Measurements from ENCODE around the gene ARRDC2. TPM values are rescaled to one million over a fixed set of nuclear protein-coding genes. Genes with fewer than 3 reads are reported as not detected.

ARRDC2 gene
- total RNA-seq, 2 donors from 2014 or later, result 57.1 to 75.9 TPM

- Histone ChIP-seq H3K27me3 (replicated peaks; ENCODE audit: insufficient read depth) (no peaks in the 10 kb centered on the region), H3K9me3 (no peaks in the 10 kb centered on the region), H3K27ac (no peak overlapping the region), H3K4me3 (no peak overlapping the region), H3K36me3 (no peaks in the 10 kb centered on the region), H3K4me1 (replicated peaks) (no peaks in the 10 kb centered on the region)
- 94% methylated on average over 13 of the region's 13 CpGs for WGBS
- intact Hi-C loops (cut with DNase I), result no loop called here
- TF ChIP-seq CTCF (IDR thresholded peaks at IDR 0.05) (no peak), POLR2A (IDR thresholded peaks at IDR 0.05) (no peak), POLR2AphosphoS5 (IDR thresholded peaks at IDR 0.05) (no peak)
- DNase-seq (ENCODE audit: low spot score), result no peak
These were observed 19.8 kb upstream of the ARRDC2 start for GRCh38 chr19:17988161-17988560.

- H3K9me3 ChIP-seq, result no peaks in the 10 kb centered on the region
- WGBS, result 95% methylated on average over 16 of the region's 16 CpGs
- no peak overlapping the region for H3K4me3 ChIP-seq
- no peaks in the 10 kb centered on the region for H3K4me1 ChIP-seq (replicated peaks)
- DNase-seq (ENCODE audit: low spot score), result no peak
- H3K27ac ChIP-seq, result no peak overlapping the region
- intact Hi-C loops (cut with DNase I), result no loop called here
- H3K27me3 ChIP-seq (replicated peaks; ENCODE audit: insufficient read depth), result no peaks in the 10 kb centered on the region
- TF ChIP-seq POLR2AphosphoS5 (IDR thresholded peaks at IDR 0.05) (no peak), POLR2A (IDR thresholded peaks at IDR 0.05) (no peak), CTCF (IDR thresholded peaks at IDR 0.05) (no peak)
- no peaks in the 10 kb centered on the region for H3K36me3 ChIP-seq
These were observed 18.4 kb upstream of the ARRDC2 start for GRCh38 chr19:17989425-17990094.

- Histone ChIP-seq H3K36me3 (no peaks in the 10 kb centered on the region), H3K27ac (no peak overlapping the region), H3K4me1 (replicated peaks) (no peaks in the 10 kb centered on the region), H3K27me3 (replicated peaks; ENCODE audit: insufficient read depth) (no peaks in the 10 kb centered on the region), H3K9me3 (no peaks in the 10 kb centered on the region), H3K4me3 (no peak overlapping the region)
- DNase-seq (ENCODE audit: low spot score), result no peak
- 82% methylated on average over 26 of the region's 27 CpGs for WGBS
- TF ChIP-seq POLR2A (IDR thresholded peaks at IDR 0.05) (no peak), CTCF (IDR thresholded peaks at IDR 0.05) (no peak)
- intact Hi-C loops (cut with DNase I), result no loop called here
These were observed 14.7 kb upstream of the ARRDC2 start for GRCh38 chr19:17993076-17993813.

GRCh38 chr19:17996826-17997316 is 11.1 kb upstream of the ARRDC2 start:
- Histone ChIP-seq H3K4me1 (replicated peaks) (no peaks in the 10 kb centered on the region), H3K9me3 (no peaks in the 10 kb centered on the region), H3K27me3 (replicated peaks; ENCODE audit: insufficient read depth) (no peaks in the 10 kb centered on the region), H3K4me3 (no peak overlapping the region), H3K27ac (no peak overlapping the region), H3K36me3 (no peaks in the 10 kb centered on the region)
- no peak for TF ChIP-seq POLR2A (IDR thresholded peaks at IDR 0.05)
- peak; percentile 88 to 98 (median 97) for TF ChIP-seq CTCF (IDR thresholded peaks at IDR 0.05)
- TF ChIP-seq POLR2AphosphoS5 (IDR thresholded peaks at IDR 0.05), result peak; percentile 65
- DNase-seq (ENCODE audit: low spot score), result peak; percentile 81
- 11% methylated on average over 15 of the region's 15 CpGs for WGBS
- intact Hi-C loops (cut with DNase I), result loop anchor here (2.0 kb wide), 1 partner anchor 60 kb away; no protein-coding TSS in a partner anchor
